D721Med (cell line): ENCODE measurements around the gene HORMAD2.

ENCODE experiments used
- DNase-seq: peaks from one replicate; pipeline ENCODE4 v3.0.0; 2011; ENCODE audit warnings: low spot score; ENCODE audit not compliant: insufficient read length
- FAIRE-seq: peaks from 2 replicates; lab custom pipeline; 2011; peaks lifted over from hg19 to GRCh38; lab: Jason Lieb, UNC
- CTCF ChIP-seq: IDR thresholded peaks from 2 replicates; pipeline ENCODE4 v1.5.1; 2012; ENCODE audit warnings: mild to moderate bottlenecking, control low read depth; ENCODE audit not compliant: insufficient read depth; ENCODE audit errors: missing control alignments

HORMAD2 gene

DNA sequence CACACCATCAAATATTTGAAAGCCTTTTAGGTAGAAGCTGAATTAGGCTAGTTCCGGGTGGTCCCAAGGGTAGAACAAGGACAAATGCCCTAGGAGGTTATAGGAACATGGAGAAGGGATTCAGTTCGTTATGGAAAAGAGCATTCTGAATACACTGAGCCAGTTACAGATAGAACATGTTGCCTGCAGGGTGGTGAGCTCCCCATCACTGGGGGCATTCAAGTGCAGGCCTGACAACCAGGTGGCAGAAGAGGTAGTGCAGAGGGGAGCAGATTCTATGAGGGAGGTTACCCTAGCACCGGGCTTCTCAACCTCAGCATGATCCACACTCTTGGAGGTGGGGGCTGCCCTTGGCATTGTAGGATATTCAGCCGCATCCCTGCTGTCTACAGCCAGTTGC lies 142.1 kb downstream of the HORMAD2 start:
- no peak for TF ChIP-seq CTCF
- no peak for DNase-seq
- FAIRE-seq: no peak

GRCh38 chr22:30223303-30223702 lies 143.0 kb downstream of the HORMAD2 start:
- no peak for TF ChIP-seq CTCF
- no peak for DNase-seq
- no peak for FAIRE-seq

- DNase-seq (no peak), FAIRE-seq (no peak)
- no peak for TF ChIP-seq CTCF
Measured at GRCh38 chr22:30224161-30224857, 144.0 kb downstream of the HORMAD2 start.

DNA sequence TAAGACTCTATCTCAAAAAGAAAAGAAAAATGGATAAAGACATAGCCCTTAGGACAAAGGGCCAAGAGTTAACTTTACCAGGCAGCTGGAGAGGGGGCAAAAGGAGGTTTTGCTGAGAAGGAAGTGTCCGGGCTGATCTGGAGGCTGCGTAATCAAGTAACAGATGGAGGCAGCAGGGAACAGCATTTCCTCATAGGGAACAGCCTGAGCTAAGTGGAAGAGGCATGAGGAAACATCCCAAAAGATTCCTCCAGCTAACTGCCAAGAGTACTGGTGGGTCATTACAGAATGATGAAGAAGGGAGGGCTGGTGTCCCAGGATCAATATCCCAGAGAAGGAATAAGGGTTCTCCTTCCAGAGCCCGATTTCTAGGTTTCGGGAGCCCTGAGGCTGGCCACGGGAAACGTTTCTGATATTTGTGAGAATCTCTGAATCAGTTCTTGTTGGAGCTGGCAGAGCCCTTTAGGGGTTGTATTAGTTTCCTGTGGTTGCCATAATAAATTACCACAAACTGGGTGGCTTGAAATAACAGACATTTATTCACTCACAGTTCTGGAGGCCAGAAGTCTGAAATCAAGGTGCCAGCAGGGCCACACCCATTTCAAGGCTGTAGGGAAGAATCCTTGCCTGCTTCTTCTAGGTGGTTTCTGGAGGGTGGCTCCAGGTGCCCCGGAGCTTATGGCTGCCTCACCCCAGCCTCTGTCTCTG lies 145.1 kb downstream of the HORMAD2 start:
- FAIRE-seq (no peak), DNase-seq (no peak)
- TF ChIP-seq CTCF: no peak

- no peak for FAIRE-seq
- TF ChIP-seq CTCF: no peak
- no peak for DNase-seq
Measured at GRCh38 chr22:30226192-30226832, 146.0 kb downstream of the HORMAD2 start.
